ENCODE data around the gene SLC6A18.

Gene SLC6A18

GRCh38 chr5:1202798-1203185, 22.4 kb upstream of the SLC6A18 start:
- H3K4me1 ChIP-seq (ENCODE audit: low read length): no peaks in the 10 kb centered on the region
- H3K27ac ChIP-seq (ENCODE audit: low read length): no peak overlapping the region
- TF ChIP-seq CTCF (IDR thresholded peaks at IDR 0.05; ENCODE audit: low read depth, low read length) (no peak), EZH2phosphoT487 (IDR thresholded peaks at IDR 0.05; ENCODE audit: low read depth) (no peak)
- H3K79me2 ChIP-seq (ENCODE audit: low read length): no peaks in the 10 kb centered on the region
- H2AFZ ChIP-seq (ENCODE audit: low read depth, low read length): no peak overlapping the region
- no peaks in the 10 kb centered on the region for H3K9me3 ChIP-seq (ENCODE audit: insufficient read depth, low read length)
- no peak overlapping the region for H3K4me3 ChIP-seq (ENCODE audit: low read length)
- H3K27me3 ChIP-seq (ENCODE audit: low read depth, low read length): 0 out of 2 replicates have a peak, but pooled peaks cover 7% of the 10 kb centered on the region
- H3K4me2 ChIP-seq (ENCODE audit: low read length): no peak overlapping the region
- H3K9ac ChIP-seq (ENCODE audit: low read length): no peak overlapping the region
- no peaks in the 10 kb centered on the region for H3K36me3 ChIP-seq (replicated peaks; ENCODE audit: low read depth, low read length)
- H4K20me1 ChIP-seq (ENCODE audit: insufficient read depth, low read length): no peaks in the 10 kb centered on the region

- no peaks in the 10 kb centered on the region for H3K9me3 ChIP-seq (ENCODE audit: insufficient read depth, low read length)
- H3K9ac ChIP-seq (ENCODE audit: low read length): no peak overlapping the region
- H3K79me2 ChIP-seq (ENCODE audit: low read length): no peaks in the 10 kb centered on the region
- H2AFZ ChIP-seq (ENCODE audit: low read depth, low read length): no peak overlapping the region
- no peak overlapping the region for H3K4me3 ChIP-seq (ENCODE audit: low read length)
- H3K27ac ChIP-seq (ENCODE audit: low read length): no peak overlapping the region
- no peaks in the 10 kb centered on the region for H4K20me1 ChIP-seq (ENCODE audit: insufficient read depth, low read length)
- no peak for TF ChIP-seq CTCF (IDR thresholded peaks at IDR 0.05; ENCODE audit: low read depth, low read length)
- no peak for TF ChIP-seq EZH2phosphoT487 (IDR thresholded peaks at IDR 0.05; ENCODE audit: low read depth)
- no peaks in the 10 kb centered on the region for H3K36me3 ChIP-seq (replicated peaks; ENCODE audit: low read depth, low read length)
- 0 out of 2 replicates have a peak, but pooled peaks cover 7% of the 10 kb centered on the region for H3K27me3 ChIP-seq (ENCODE audit: low read depth, low read length)
- no peaks in the 10 kb centered on the region for H3K4me1 ChIP-seq (ENCODE audit: low read length)
- H3K4me2 ChIP-seq (ENCODE audit: low read length): no peak overlapping the region
Measured at GRCh38 chr5:1203311-1203967, 21.7 kb upstream of the SLC6A18 start.

DNA sequence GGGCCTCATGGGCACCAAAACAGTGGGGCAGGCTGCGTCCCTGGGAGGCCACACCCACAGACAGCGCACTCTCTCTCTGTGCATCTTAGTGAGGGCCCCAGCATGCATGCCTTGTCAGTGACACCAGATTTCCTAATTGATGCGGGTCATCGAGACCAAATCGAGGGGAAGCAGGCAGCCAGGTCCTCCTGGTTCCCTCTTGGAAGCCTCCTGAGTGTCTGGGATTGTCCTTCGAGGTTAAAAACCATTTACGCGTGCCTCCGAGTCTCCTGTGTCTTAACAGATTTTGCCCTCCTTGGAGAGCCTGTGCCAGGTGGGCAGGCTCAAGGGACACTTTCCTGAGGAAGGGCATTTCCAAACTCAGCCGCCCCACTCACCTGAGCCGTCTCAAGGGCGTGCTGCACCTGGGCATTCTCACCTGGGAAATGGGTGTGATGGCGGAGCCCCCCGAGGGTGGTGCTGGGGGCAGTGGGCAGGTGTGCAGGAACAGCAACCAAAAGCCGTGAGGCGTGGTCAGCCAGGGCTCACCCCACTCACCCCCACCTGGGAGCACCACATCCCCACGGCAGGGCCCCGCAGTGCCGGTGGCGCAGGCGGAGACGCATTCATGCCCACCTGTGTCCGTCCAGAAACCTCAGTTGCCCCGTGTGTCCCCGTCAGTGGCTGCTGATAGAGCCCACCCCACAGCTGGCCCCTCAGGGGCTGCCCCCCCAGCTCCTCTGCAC, 21.1 kb upstream of the SLC6A18 start:
- Histone ChIP-seq H3K36me3 (replicated peaks; ENCODE audit: low read depth, low read length) (no peaks in the 10 kb centered on the region), H3K79me2 (ENCODE audit: low read length) (no peaks in the 10 kb centered on the region), H3K4me3 (ENCODE audit: low read length) (no peak overlapping the region), H2AFZ (ENCODE audit: low read depth, low read length) (no peak overlapping the region), H3K9me3 (ENCODE audit: insufficient read depth, low read length) (no peaks in the 10 kb centered on the region), H3K4me2 (ENCODE audit: low read length) (no peak overlapping the region), H3K4me1 (ENCODE audit: low read length) (no peaks in the 10 kb centered on the region), H3K27me3 (ENCODE audit: low read depth, low read length) (0 out of 2 replicates have a peak, but pooled peaks cover 7% of the 10 kb centered on the region), H3K27ac (ENCODE audit: low read length) (no peak overlapping the region), H4K20me1 (ENCODE audit: insufficient read depth, low read length) (no peaks in the 10 kb centered on the region), H3K9ac (ENCODE audit: low read length) (no peak overlapping the region)
- no peak for TF ChIP-seq EZH2phosphoT487 (IDR thresholded peaks at IDR 0.05; ENCODE audit: low read depth)
- no peak for TF ChIP-seq CTCF (IDR thresholded peaks at IDR 0.05; ENCODE audit: low read depth, low read length)

- H3K4me1 ChIP-seq (ENCODE audit: low read length): no peaks in the 10 kb centered on the region
- no peaks in the 10 kb centered on the region for H3K9me3 ChIP-seq (ENCODE audit: insufficient read depth, low read length)
- H3K4me2 ChIP-seq (ENCODE audit: low read length): no peak overlapping the region
- no peak overlapping the region for H3K4me3 ChIP-seq (ENCODE audit: low read length)
- H3K79me2 ChIP-seq (ENCODE audit: low read length): no peaks in the 10 kb centered on the region
- no peak for TF ChIP-seq EZH2phosphoT487 (IDR thresholded peaks at IDR 0.05; ENCODE audit: low read depth)
- no peak for TF ChIP-seq CTCF (IDR thresholded peaks at IDR 0.05; ENCODE audit: low read depth, low read length)
- no peak overlapping the region for H3K27ac ChIP-seq (ENCODE audit: low read length)
- no peak overlapping the region for H3K9ac ChIP-seq (ENCODE audit: low read length)
- no peaks in the 10 kb centered on the region for H4K20me1 ChIP-seq (ENCODE audit: insufficient read depth, low read length)
- H2AFZ ChIP-seq (ENCODE audit: low read depth, low read length): no peak overlapping the region
- H3K27me3 ChIP-seq (ENCODE audit: low read depth, low read length): 0 out of 2 replicates have a peak, but pooled peaks cover 7% of the 10 kb centered on the region
- H3K36me3 ChIP-seq (replicated peaks; ENCODE audit: low read depth, low read length): no peaks in the 10 kb centered on the region
Measured at GRCh38 chr5:1204693-1205242, 20.4 kb upstream of the SLC6A18 start.

Measured in OCI-LY3 (cell line).